HepG2 (cell line): ENCODE results near the gene FBLIM1.

Source experiments
- CEBPB ChIP-seq: IDR thresholded peaks from 2 replicates; pipeline ENCODE4 v1.6.1; 2011; ENCODE audit warnings: low read depth, low read length, improper control_type of control experiment, borderline replicate concordance
- CREB1 ChIP-seq, 2 experiments: fragments of 450-650 bp in 1 of 2; IDR thresholded peaks; 2 replicates each; pipeline ENCODE4 v1.6.1; 2016 to 2017; ENCODE audit warnings: control low read depth in 1 of 2, mild to moderate bottlenecking in 1 of 2, missing compliant biosample characterization in 1 of 2, missing genetic modification characterization in 1 of 2
- CTCF ChIP-seq: sonication (generic); formaldehyde crosslinking; IDR thresholded peaks from 2 replicates; pipeline ENCODE4 v1.5.0; 2020; ENCODE audit warnings: mild to moderate bottlenecking, missing genetic modification reagents, moderate library complexity
- GPN1 ChIP-seq: sonication (generic); formaldehyde crosslinking; IDR thresholded peaks from 2 replicates; pipeline ENCODE4 v1.5.1; 2020; ENCODE audit warnings: missing genetic modification reagents, borderline replicate concordance
- ZNF121 ChIP-seq: sonication (generic); formaldehyde crosslinking; IDR thresholded peaks from 2 replicates; pipeline ENCODE4 v1.5.0; 2020; ENCODE audit warnings: mild to moderate bottlenecking, missing genetic modification reagents
- ZNF224 ChIP-seq: sonication (generic); formaldehyde crosslinking; IDR thresholded peaks from 2 replicates; pipeline ENCODE4 v1.5.0; 2020; ENCODE audit warnings: mild to moderate bottlenecking, missing genetic modification reagents
- ZNF644 ChIP-seq: IDR thresholded peaks from 2 replicates; pipeline ENCODE4 v1.6.1; 2016; ENCODE audit warnings: low read depth
- ZNF83 ChIP-seq: sonication (generic); formaldehyde crosslinking; IDR thresholded peaks from 2 replicates; pipeline ENCODE4 v1.4.0; 2020; ENCODE audit warnings: missing genetic modification reagents, mild to moderate bottlenecking, borderline replicate concordance
- ZSCAN20 ChIP-seq: sonication (generic); formaldehyde crosslinking; IDR thresholded peaks from 2 replicates; pipeline ENCODE4 v1.4.0; 2020; ENCODE audit warnings: missing genetic modification reagents, mild to moderate bottlenecking, borderline replicate concordance
- ZSCAN5A ChIP-seq: sonication (generic); formaldehyde crosslinking; IDR thresholded peaks from 2 replicates; pipeline ENCODE4 v1.8.0; 2022; ENCODE audit warnings: mild to moderate bottlenecking, missing genetic modification reagents, borderline replicate concordance

DNA sequence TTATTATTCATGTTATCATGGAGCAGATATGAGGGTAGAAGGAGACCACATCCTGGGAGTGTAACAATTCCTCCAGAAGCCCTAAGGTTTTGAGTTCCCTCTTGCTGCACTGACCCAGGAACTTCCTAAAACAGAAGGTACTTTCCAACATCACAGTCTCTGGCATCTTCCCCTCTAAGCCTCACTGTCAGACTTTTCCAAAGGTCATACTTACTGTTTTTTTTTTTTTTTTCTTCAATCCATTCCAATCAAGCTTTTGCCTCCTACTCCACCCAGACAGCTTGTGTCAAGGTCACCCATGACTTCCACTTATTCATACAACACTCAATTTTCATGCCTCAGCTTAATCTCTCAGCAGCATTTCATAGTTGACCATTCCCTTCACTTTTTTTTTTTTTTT lies 67.2 kb downstream of the FBLIM1 start:
- TF ChIP-seq CTCF = no peak
- no peak for TF ChIP-seq ZSCAN5A
- TF ChIP-seq ZNF224 (CRISPR knock-in tag) = no peak
- TF ChIP-seq ZSCAN20 (CRISPR knock-in tag) = no peak
- no peak for TF ChIP-seq ZNF644 (CRISPR knock-in tag)
- no peak for TF ChIP-seq ZNF83 (CRISPR knock-in tag)
- no peak for TF ChIP-seq ZNF121 (CRISPR knock-in tag)
- TF ChIP-seq GPN1 (CRISPR knock-in tag) = no peak
- TF ChIP-seq CEBPB = no peak
- TF ChIP-seq CREB1 (IDR thresholded peaks at IDR 0.05) = no peak
- TF ChIP-seq CREB1 (CRISPR knock-in tag; IDR thresholded peaks at IDR 0.05) = no peak
